WTC11 (cell line): ENCODE data around the gene TRIM26.

Experiments
- CTCF ChIP-seq: fragments of 200-600 bp; IDR thresholded peaks from 2 replicates; pipeline ENCODE4 v1.8.0; 2022; ENCODE audit warnings: antibody characterized with exemption
- NR2C2 ChIP-seq: sonication (generic); formaldehyde crosslinking; IDR thresholded peaks from 2 replicates; pipeline ENCODE4 v1.8.0; 2022; ENCODE audit warnings: mild to moderate bottlenecking, missing genetic modification reagents
- SMAD4 ChIP-seq: sonication (generic); formaldehyde crosslinking; IDR thresholded peaks from 2 replicates; pipeline ENCODE4 v1.8.0; 2022; ENCODE audit warnings: mild to moderate bottlenecking, missing genetic modification reagents

- TF ChIP-seq SMAD4 (CRISPR knock-in tag) (no peak), CTCF (no peak), NR2C2 (no peak)
Observed at GRCh38 chr6:30194797-30195690, 18.2 kb downstream of the TRIM26 start.
